K562 (cell line): Measurements from ENCODE around the gene MAGEA1. TPM values are rescaled to one million over a fixed set of nuclear protein-coding genes. Genes with fewer than 3 reads are reported as not detected.

Experiments used
- DNMT1 ChIP-seq: fragments of 450-650 bp; IDR thresholded peaks from 2 replicates; pipeline ENCODE4 v1.6.1; 2016; ENCODE audit warnings: antibody characterized with exemption, mild to moderate bottlenecking
- FOS ChIP-seq: IDR thresholded peaks from 3 replicates; pipeline ENCODE4 v1.6.1; 2011; ENCODE audit not compliant: insufficient read length; ENCODE audit errors: extremely low read depth
- FOXK1 ChIP-seq: sonication (generic); formaldehyde crosslinking; IDR thresholded peaks from 2 replicates; pipeline ENCODE4 v1.8.0; 2022; ENCODE audit warnings: missing genetic modification reagents, mild to moderate bottlenecking, borderline replicate concordance
- GATAD2A ChIP-seq: fragments of 450-650 bp; IDR thresholded peaks from 2 replicates; pipeline ENCODE4 v1.6.1; 2017
- KLF1 ChIP-seq: fragments of 450-650 bp; IDR thresholded peaks from 2 replicates; pipeline ENCODE4 v1.6.1; 2016; ENCODE audit warnings: missing genetic modification characterization, missing compliant biosample characterization
- PCBP2 ChIP-seq: fragments of 200-400 bp; formaldehyde crosslinking; IDR thresholded peaks from 2 replicates; pipeline ENCODE4 v1.6.1; 2018; ENCODE audit warnings: low read length, low read depth, mild to moderate bottlenecking, moderate library complexity; ENCODE audit not compliant: poor library complexity, severe bottlenecking
- POLR2G ChIP-seq: fragments of 200-400 bp; formaldehyde crosslinking; IDR thresholded peaks from 2 replicates; pipeline ENCODE4 v1.6.1; 2017; ENCODE audit warnings: low read depth, mild to moderate bottlenecking, antibody characterized with exemption, low read length, moderate library complexity
- SMAD4 ChIP-seq: fragments of 250-450 bp; sonication (Bioruptor Pico); conservative IDR thresholded peaks from 2 replicates; pipeline ENCODE4 v1.8.0; 2021; ENCODE audit warnings: inconsistent platforms, mild to moderate bottlenecking, moderate library complexity
- ZNF444 ChIP-seq: fragments of 250-450 bp; sonication (Bioruptor Pico); IDR thresholded peaks from 2 replicates; pipeline ENCODE4 v1.4.0; 2020; ENCODE audit warnings: mild to moderate bottlenecking, moderate library complexity
- ZNF780A ChIP-seq: fragments of 250-450 bp; sonication (Bioruptor Pico); IDR thresholded peaks from 2 replicates; pipeline ENCODE4 v1.5.0; 2021; ENCODE audit warnings: mild to moderate bottlenecking
- polyA plus RNA-seq, 8 experiments: library from polyadenylated mRNA; depleted of rRNA in 4 of 8; stranded (reverse) in 5 of 8; unstranded in 3 of 8; fragments of >200 nt; fragmentation: Nextera tagmentation in 2 of 8; fragmentation: Illumina TruSeq in 1 of 8; extraction: Ambion mirVana in 2 of 8; extraction: Trizol in 1 of 8; gene quantifications; 2 replicates each; pipeline versions ENCODE4 v1.2.1 to v1.2.3, GENCODE V29; 2011 to 2014; ENCODE audit warnings: inconsistent platforms in 1 of 8, missing spikeins in 1 of 8
- total RNA-seq, 7 experiments: library from RNA; depleted of rRNA in 6 of 7; stranded (reverse); fragments of >200 nt in 6 of 7; fragmentation: Illumina TruSeq in 2 of 7; extraction: Trizol in 2 of 7; gene quantifications; 2 replicates each; pipeline versions ENCODE4 v1.2.1 to v1.2.3, GENCODE V29; 2011 to 2021; ENCODE audit warnings: low replicate concordance in 1 of 7
- TF ChIP-seq, protein P1 (sequence below), 2 experiments: fragments of 250-450 bp in 1 of 2; fragments of 450-650 bp in 1 of 2; sonication (Bioruptor Pico) in 1 of 2; IDR thresholded peaks; 2 replicates each; pipeline versions ENCODE4 v1.6.1 to v1.8.0; 2016 to 2021; ENCODE audit warnings: mild to moderate bottlenecking in 2 of 2, moderate library complexity in 2 of 2, missing compliant biosample characterization in 1 of 2, missing genetic modification characterization in 1 of 2
- TF ChIP-seq, protein P2 (sequence below), 2 experiments: fragments of 200-800 bp in 1 of 2; sonication (Bioruptor generic) in 1 of 2; sonication (generic) in 1 of 2; formaldehyde crosslinking in 1 of 2; IDR thresholded peaks in 1 of 2; conservative IDR thresholded peaks in 1 of 2; 2 replicates each; pipeline versions ENCODE4 v1.5.0 to v1.6.1; 2016 to 2020; ENCODE audit warnings: missing compliant biosample characterization in 1 of 2, missing genetic modification characterization in 1 of 2, missing genetic modification reagents in 1 of 2
- TF ChIP-seq, protein P3 (sequence below): sonication (generic); formaldehyde crosslinking; IDR thresholded peaks from 2 replicates; pipeline ENCODE4 v1.8.1; 2023; ENCODE audit warnings: mild to moderate bottlenecking, missing genetic modification reagents, moderate library complexity
- TF ChIP-seq, protein P4 (sequence below): fragments of 200-800 bp; sonication (Bioruptor generic); IDR thresholded peaks from 2 replicates; pipeline ENCODE4 v1.6.1; 2017; ENCODE audit warnings: missing genetic modification characterization, missing compliant biosample characterization
- TF ChIP-seq, protein P5 (sequence below): fragments of 250-450 bp; sonication (Bioruptor Pico); IDR thresholded peaks from 2 replicates; pipeline ENCODE4 v1.4.0; 2020; ENCODE audit warnings: mild to moderate bottlenecking
- TF ChIP-seq, protein P6 (sequence below): sonication (generic); formaldehyde crosslinking; IDR thresholded peaks from 2 replicates; pipeline ENCODE4 v1.8.0; 2022; ENCODE audit warnings: mild to moderate bottlenecking, missing genetic modification reagents
- TF ChIP-seq, protein P7 (sequence below): fragments of 450-650 bp; formaldehyde crosslinking; IDR thresholded peaks from 2 replicates; pipeline ENCODE4 v1.4.0; 2020; ENCODE audit warnings: mild to moderate bottlenecking, moderate library complexity

MAGEA1 gene
- total and polyA plus RNA-seq, 9 of the 15 experiments (the other 6 are each of a cell fraction or from before 2014, with no cell fraction given) = 10.2 to 57.9 (median 44.1) TPM

DNA sequence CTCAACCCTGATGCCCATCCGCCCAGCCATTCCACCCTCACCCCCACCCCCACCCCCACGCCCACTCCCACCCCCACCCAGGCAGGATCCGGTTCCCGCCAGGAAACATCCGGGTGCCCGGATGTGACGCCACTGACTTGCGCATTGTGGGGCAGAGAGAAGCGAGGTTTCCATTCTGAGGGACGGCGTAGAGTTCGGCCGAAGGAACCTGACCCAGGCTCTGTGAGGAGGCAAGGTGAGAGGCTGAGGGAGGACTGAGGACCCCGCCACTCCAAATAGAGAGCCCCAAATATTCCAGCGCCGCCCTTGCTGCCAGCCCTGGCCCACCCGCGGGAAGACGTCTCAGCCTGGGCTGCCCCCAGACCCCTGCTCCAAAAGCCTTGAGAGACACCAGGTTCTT, at the start of gene MAGEA1 (continued):
- TF ChIP-seq, protein P1, sequence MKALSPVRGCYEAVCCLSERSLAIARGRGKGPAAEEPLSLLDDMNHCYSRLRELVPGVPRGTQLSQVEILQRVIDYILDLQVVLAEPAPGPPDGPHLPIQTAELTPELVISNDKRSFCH (CRISPR knock-in tag; IDR thresholded peaks at IDR 0.05) = no peak
- TF ChIP-seq, protein P1 (tag; IDR thresholded peaks at IDR 0.05) = no peak
- TF ChIP-seq ZNF780A (CRISPR knock-in tag) = no peak
- no peak for TF ChIP-seq FOS
- no peak for TF ChIP-seq KLF1 (tag)
- TF ChIP-seq, protein P2, sequence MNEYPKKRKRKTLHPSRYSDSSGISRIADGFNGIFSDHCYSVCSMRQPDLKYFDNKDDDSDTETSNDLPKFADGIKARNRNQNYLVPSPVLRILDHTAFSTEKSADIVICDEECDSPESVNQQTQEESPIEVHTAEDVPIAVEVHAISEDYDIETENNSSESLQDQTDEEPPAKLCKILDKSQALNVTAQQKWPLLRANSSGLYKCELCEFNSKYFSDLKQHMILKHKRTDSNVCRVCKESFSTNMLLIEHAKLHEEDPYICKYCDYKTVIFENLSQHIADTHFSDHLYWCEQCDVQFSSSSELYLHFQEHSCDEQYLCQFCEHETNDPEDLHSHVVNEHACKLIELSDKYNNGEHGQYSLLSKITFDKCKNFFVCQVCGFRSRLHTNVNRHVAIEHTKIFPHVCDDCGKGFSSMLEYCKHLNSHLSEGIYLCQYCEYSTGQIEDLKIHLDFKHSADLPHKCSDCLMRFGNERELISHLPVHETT (CRISPR knock-in tag; conservative IDR thresholded peaks at IDR 0.05 in 1 of 2, IDR thresholded peaks at IDR 0.05 in 1 of 2) = no peak
- no peak for TF ChIP-seq DNMT1
- TF ChIP-seq, protein P3, sequence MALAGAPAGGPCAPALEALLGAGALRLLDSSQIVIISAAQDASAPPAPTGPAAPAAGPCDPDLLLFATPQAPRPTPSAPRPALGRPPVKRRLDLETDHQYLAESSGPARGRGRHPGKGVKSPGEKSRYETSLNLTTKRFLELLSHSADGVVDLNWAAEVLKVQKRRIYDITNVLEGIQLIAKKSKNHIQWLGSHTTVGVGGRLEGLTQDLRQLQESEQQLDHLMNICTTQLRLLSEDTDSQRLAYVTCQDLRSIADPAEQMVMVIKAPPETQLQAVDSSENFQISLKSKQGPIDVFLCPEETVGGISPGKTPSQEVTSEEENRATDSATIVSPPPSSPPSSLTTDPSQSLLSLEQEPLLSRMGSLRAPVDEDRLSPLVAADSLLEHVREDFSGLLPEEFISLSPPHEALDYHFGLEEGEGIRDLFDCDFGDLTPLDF (CRISPR knock-in tag) = no peak
- no peak for TF ChIP-seq GATAD2A
- TF ChIP-seq FOXK1 = no peak
- TF ChIP-seq, protein P4, sequence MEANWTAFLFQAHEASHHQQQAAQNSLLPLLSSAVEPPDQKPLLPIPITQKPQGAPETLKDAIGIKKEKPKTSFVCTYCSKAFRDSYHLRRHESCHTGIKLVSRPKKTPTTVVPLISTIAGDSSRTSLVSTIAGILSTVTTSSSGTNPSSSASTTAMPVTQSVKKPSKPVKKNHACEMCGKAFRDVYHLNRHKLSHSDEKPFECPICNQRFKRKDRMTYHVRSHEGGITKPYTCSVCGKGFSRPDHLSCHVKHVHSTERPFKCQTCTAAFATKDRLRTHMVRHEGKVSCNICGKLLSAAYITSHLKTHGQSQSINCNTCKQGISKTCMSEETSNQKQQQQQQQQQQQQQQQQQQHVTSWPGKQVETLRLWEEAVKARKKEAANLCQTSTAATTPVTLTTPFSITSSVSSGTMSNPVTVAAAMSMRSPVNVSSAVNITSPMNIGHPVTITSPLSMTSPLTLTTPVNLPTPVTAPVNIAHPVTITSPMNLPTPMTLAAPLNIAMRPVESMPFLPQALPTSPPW = peak; percentile 57; the same call in 1 of the 2 replicates
- no peak for TF ChIP-seq ZNF444 (CRISPR knock-in tag)
- no peak for TF ChIP-seq SMAD4
- TF ChIP-seq, protein P5, sequence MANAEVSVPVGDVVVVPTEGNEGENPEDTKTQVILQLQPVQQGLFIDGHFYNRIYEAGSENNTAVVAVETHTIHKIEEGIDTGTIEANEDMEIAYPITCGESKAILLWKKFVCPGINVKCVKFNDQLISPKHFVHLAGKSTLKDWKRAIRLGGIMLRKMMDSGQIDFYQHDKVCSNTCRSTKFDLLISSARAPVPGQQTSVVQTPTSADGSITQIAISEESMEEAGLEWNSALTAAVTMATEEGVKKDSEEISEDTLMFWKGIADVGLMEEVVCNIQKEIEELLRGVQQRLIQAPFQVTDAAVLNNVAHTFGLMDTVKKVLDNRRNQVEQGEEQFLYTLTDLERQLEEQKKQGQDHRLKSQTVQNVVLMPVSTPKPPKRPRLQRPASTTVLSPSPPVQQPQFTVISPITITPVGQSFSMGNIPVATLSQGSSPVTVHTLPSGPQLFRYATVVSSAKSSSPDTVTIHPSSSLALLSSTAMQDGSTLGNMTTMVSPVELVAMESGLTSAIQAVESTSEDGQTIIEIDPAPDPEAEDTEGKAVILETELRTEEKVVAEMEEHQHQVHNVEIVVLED (CRISPR knock-in tag) = no peak
- TF ChIP-seq, protein P6, sequence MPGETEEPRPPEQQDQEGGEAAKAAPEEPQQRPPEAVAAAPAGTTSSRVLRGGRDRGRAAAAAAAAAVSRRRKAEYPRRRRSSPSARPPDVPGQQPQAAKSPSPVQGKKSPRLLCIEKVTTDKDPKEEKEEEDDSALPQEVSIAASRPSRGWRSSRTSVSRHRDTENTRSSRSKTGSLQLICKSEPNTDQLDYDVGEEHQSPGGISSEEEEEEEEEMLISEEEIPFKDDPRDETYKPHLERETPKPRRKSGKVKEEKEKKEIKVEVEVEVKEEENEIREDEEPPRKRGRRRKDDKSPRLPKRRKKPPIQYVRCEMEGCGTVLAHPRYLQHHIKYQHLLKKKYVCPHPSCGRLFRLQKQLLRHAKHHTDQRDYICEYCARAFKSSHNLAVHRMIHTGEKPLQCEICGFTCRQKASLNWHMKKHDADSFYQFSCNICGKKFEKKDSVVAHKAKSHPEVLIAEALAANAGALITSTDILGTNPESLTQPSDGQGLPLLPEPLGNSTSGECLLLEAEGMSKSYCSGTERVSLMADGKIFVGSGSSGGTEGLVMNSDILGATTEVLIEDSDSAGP (CRISPR knock-in tag) = no peak
- TF ChIP-seq, protein P7, sequence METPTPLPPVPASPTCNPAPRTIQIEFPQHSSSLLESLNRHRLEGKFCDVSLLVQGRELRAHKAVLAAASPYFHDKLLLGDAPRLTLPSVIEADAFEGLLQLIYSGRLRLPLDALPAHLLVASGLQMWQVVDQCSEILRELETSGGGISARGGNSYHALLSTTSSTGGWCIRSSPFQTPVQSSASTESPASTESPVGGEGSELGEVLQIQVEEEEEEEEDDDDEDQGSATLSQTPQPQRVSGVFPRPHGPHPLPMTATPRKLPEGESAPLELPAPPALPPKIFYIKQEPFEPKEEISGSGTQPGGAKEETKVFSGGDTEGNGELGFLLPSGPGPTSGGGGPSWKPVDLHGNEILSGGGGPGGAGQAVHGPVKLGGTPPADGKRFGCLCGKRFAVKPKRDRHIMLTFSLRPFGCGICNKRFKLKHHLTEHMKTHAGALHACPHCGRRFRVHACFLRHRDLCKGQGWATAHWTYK = no peak
- peak; percentile 40; the same call in 1 of the 2 replicates for TF ChIP-seq POLR2G
- no peak for TF ChIP-seq PCBP2
